GM12878 (cell line): ENCODE measurements around the gene KCTD12.

Experiments
- EZH2 ChIP-seq: IDR thresholded peaks from 2 replicates; pipeline ENCODE4 v1.6.1; 2012; ENCODE audit warnings: low read depth, mild to moderate bottlenecking, control low read depth, inconsistent platforms, low read length, borderline replicate concordance; ENCODE audit not compliant: control insufficient read depth
- GATAD2B ChIP-seq: fragments of 450-650 bp; conservative IDR thresholded peaks from 2 replicates; pipeline ENCODE4 v1.6.1; 2017; ENCODE audit warnings: low read depth, mild to moderate bottlenecking, moderate library complexity
- JUNB ChIP-seq: IDR thresholded peaks from 2 replicates; pipeline ENCODE4 v1.6.1; 2016; ENCODE audit warnings: antibody characterized with exemption, mild to moderate bottlenecking
- PML ChIP-seq: IDR thresholded peaks from 2 replicates; pipeline ENCODE4 v1.6.1; 2012; ENCODE audit warnings: low read length, inconsistent platforms
- POLR2A ChIP-seq: IDR thresholded peaks from 2 replicates; pipeline ENCODE4 v1.6.1; 2011; ENCODE audit warnings: low read depth, mild to moderate bottlenecking, low read length
- RB1 ChIP-seq: fragments of 450-650 bp; formaldehyde crosslinking; IDR thresholded peaks from 2 replicates; pipeline ENCODE4 v1.6.1; 2017; ENCODE audit warnings: mild to moderate bottlenecking, borderline replicate concordance
- RCOR1 ChIP-seq: conservative IDR thresholded peaks from 2 replicates; pipeline ENCODE4 v1.6.1; 2012; ENCODE audit warnings: low read depth, low read length, improper control_type of control experiment
- REST ChIP-seq: IDR thresholded peaks from 2 replicates; pipeline ENCODE4 v1.6.1; 2012; ENCODE audit warnings: mild to moderate bottlenecking, low read depth, low read length
- RFX5 ChIP-seq: IDR thresholded peaks from 2 replicates; pipeline ENCODE4 v1.6.1; 2011; ENCODE audit warnings: low read depth, low read length, improper control_type of control experiment
- SIN3A ChIP-seq: IDR thresholded peaks from 2 replicates; pipeline ENCODE4 v1.6.1; 2012; ENCODE audit warnings: low read depth, low read length, improper control_type of control experiment
- SP1 ChIP-seq: IDR thresholded peaks from one replicate; pipeline ENCODE4 v1.6.1; 2011; ENCODE audit warnings: low read depth, low read length
- YY1 ChIP-seq: IDR thresholded peaks from 2 replicates; pipeline ENCODE4 v1.6.1; 2011; ENCODE audit warnings: low read depth, mild to moderate bottlenecking, low read length
- TF ChIP-seq, protein P1 (sequence below), 3 experiments: IDR thresholded peaks in 2 of 3; conservative IDR thresholded peaks in 1 of 3; 2 replicates each; pipeline ENCODE4 v1.5.1; 2011; ENCODE audit warnings: low read depth in 3 of 3, low read length in 3 of 3, mild to moderate bottlenecking in 3 of 3, control low read depth in 2 of 3, moderate library complexity in 2 of 3, inconsistent platforms in 1 of 3, mixed read lengths in 1 of 3; ENCODE audit not compliant: control insufficient read depth in 2 of 3, insufficient read depth in 1 of 3; ENCODE audit errors: extremely low read depth in 1 of 3
- TF ChIP-seq, protein P2 (sequence below): fragments of 450-650 bp; IDR thresholded peaks from 2 replicates; pipeline ENCODE4 v1.6.1; 2017; ENCODE audit warnings: mild to moderate bottlenecking, moderate library complexity

GRCh38 chr13:76846363-76846762 lies 39.8 kb downstream of the KCTD12 start:
- TF ChIP-seq, protein P1, sequence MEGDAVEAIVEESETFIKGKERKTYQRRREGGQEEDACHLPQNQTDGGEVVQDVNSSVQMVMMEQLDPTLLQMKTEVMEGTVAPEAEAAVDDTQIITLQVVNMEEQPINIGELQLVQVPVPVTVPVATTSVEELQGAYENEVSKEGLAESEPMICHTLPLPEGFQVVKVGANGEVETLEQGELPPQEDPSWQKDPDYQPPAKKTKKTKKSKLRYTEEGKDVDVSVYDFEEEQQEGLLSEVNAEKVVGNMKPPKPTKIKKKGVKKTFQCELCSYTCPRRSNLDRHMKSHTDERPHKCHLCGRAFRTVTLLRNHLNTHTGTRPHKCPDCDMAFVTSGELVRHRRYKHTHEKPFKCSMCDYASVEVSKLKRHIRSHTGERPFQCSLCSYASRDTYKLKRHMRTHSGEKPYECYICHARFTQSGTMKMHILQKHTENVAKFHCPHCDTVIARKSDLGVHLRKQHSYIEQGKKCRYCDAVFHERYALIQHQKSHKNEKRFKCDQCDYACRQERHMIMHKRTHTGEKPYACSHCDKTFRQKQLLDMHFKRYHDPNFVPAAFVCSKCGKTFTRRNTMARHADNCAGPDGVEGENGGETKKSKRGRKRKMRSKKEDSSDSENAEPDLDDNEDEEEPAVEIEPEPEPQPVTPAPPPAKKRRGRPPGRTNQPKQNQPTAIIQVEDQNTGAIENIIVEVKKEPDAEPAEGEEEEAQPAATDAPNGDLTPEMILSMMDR (IDR thresholded peaks at IDR 0.05 in 2 of 3, conservative IDR thresholded peaks at IDR 0.05 in 1 of 3; ENCODE audit: control insufficient read depth in 2 of 3, extremely low read depth in 1 of 3, insufficient read depth in 1 of 3, low read depth in 3 of 3, low read length in 3 of 3) = no peak
- TF ChIP-seq POLR2A (no peak), RCOR1 (no peak), RFX5 (no peak), REST (no peak), YY1 (no peak), GATAD2B (no peak), RB1 (no peak), EZH2 (no peak), SIN3A (no peak), SP1 (no peak), PML (no peak), JUNB (no peak)
- TF ChIP-seq, protein P2, sequence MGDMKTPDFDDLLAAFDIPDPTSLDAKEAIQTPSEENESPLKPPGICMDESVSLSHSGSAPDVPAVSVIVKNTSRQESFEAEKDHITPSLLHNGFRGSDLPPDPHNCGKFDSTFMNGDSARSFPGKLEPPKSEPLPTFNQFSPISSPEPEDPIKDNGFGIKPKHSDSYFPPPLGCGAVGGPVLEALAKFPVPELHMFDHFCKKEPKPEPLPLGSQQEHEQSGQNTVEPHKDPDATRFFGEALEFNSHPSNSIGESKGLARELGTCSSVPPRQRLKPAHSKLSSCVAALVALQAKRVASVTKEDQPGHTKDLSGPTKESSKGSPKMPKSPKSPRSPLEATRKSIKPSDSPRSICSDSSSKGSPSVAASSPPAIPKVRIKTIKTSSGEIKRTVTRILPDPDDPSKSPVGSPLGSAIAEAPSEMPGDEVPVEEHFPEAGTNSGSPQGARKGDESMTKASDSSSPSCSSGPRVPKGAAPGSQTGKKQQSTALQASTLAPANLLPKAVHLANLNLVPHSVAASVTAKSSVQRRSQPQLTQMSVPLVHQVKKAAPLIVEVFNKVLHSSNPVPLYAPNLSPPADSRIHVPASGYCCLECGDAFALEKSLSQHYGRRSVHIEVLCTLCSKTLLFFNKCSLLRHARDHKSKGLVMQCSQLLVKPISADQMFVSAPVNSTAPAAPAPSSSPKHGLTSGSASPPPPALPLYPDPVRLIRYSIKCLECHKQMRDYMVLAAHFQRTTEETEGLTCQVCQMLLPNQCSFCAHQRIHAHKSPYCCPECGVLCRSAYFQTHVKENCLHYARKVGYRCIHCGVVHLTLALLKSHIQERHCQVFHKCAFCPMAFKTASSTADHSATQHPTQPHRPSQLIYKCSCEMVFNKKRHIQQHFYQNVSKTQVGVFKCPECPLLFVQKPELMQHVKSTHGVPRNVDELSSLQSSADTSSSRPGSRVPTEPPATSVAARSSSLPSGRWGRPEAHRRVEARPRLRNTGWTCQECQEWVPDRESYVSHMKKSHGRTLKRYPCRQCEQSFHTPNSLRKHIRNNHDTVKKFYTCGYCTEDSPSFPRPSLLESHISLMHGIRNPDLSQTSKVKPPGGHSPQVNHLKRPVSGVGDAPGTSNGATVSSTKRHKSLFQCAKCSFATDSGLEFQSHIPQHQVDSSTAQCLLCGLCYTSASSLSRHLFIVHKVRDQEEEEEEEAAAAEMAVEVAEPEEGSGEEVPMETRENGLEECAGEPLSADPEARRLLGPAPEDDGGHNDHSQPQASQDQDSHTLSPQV = no peak
